H1 (cell line): ENCODE results near the gene DBNL. TPM values are rescaled to one million over a fixed set of nuclear protein-coding genes. Genes with fewer than 3 reads are reported as not detected.

Source experiments
- CTCF ChIP-seq, 3 experiments: IDR thresholded peaks; 1 replicate in 2 of 3; 2 replicates in 1 of 3; pipeline versions ENCODE4 v1.5.1 to v1.6.1; 2011; ENCODE audit warnings: low read length in 3 of 3, mild to moderate bottlenecking in 3 of 3, inconsistent platforms in 2 of 3, low read depth in 1 of 3, moderate library complexity in 1 of 3; ENCODE audit not compliant: insufficient read depth in 1 of 3; ENCODE audit errors: control extremely low read depth in 1 of 3
- RAD21 ChIP-seq, 2 experiments: IDR thresholded peaks in 1 of 2; conservative IDR thresholded peaks in 1 of 2; 2 replicates each; pipeline ENCODE4 v1.6.1; 2011; ENCODE audit warnings: low read depth in 2 of 2, low read length in 2 of 2, improper control_type of control experiment in 1 of 2, inconsistent platforms in 1 of 2, mild to moderate bottlenecking in 1 of 2, moderate library complexity in 1 of 2
- polyA plus RNA-seq, 7 experiments: library from polyadenylated mRNA; depleted of rRNA in 3 of 7; stranded (reverse) in 5 of 7; unstranded in 2 of 7; fragments of >200 nt in 5 of 7; fragments of 200-250 nt in 2 of 7; gene quantifications; 1 replicate in 5 of 7; 2 replicates in 1 of 7; 4 replicates in 1 of 7; pipeline versions ENCODE4 v1.2.1 to v1.2.3, GENCODE V29; 2011 to 2013; ENCODE audit warnings: missing spikeins in 2 of 7, mixed read lengths in 2 of 7
- total RNA-seq: library from RNA; stranded (reverse); fragmentation: NEBNext Ultra II Directional; extraction: Animal tissue kit (Norgen Biotek cat#: 25700); gene quantifications from 2 replicates; pipeline ENCODE4 v1.2.1, GENCODE V29; 2021

DBNL gene
- total and polyA plus RNA-seq, 2 of the 8 experiments (the other 6 are each of a cell fraction or from before 2014, with no cell fraction given) = 30.9 to 56.6 TPM

GRCh38 chr7:44104860-44105771, 60.6 kb downstream of the DBNL start (continued):
- no peak for TF ChIP-seq CTCF (IDR thresholded peaks at IDR 0.05; ENCODE audit: control extremely low read depth in 1 of 3, insufficient read depth in 1 of 3, low read depth in 1 of 3, low read length in 3 of 3)
- TF ChIP-seq RAD21 (IDR thresholded peaks at IDR 0.05 in 1 of 2, conservative IDR thresholded peaks at IDR 0.05 in 1 of 2; ENCODE audit: low read depth in 2 of 2, low read length in 2 of 2) = no peak
